Retina (tissue), 1 donor: ENCODE measurements around the gene AHDC1.
"Not testable (repeated sequence)": the region's sequence is repeated elsewhere in the genome, so short reads cannot be mapped to it uniquely, and the experiment has no call there.

Experiments used
- DNase-seq: peaks from one replicate; pipeline ENCODE4 v3.0.0-alpha.2; 2016

Gene AHDC1

DNA sequence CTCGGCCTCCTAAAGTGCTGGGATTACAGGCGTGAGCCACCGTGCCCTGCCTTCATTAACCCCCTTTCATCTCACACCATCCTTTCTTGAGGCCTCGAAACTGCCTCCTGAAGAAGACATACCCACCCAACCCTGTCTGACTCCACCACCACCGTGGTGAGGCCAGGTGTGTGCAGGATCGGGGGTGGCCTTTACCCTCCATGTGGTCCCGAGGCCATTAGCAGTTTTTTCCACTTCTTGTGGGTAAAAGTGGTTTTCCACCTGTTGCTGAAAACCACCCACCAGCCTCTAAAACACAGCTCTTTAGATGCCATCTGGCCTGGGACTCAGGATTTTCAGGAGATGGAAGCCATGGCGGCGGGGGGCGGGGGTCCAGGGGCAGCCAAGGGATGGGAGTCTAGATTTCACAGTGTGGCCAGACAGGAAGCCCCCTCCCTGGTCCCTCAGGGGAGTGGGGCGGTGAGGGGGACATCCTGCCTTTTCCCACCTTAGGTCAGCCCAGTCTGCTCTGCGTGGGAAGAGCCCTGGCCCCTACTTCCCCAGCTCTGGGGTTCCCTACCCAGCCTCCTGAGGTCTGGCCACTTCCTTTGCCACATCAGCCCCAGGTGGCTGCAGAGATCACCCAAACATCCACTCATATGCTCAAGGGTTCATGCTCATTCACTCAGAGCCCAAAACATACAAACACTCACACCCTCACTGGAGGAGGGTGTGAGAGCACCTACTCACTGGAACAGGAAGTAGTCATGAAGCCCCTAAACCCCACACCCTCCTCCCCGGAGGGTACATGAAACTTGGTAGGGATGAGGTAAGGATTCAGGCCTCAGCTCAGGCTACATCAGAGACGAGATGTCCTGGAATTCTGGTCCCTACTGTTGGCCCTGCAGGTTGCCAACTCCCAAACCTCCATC, 28.7 kb upstream of the AHDC1 start:
- DNase-seq = no peak

DNA sequence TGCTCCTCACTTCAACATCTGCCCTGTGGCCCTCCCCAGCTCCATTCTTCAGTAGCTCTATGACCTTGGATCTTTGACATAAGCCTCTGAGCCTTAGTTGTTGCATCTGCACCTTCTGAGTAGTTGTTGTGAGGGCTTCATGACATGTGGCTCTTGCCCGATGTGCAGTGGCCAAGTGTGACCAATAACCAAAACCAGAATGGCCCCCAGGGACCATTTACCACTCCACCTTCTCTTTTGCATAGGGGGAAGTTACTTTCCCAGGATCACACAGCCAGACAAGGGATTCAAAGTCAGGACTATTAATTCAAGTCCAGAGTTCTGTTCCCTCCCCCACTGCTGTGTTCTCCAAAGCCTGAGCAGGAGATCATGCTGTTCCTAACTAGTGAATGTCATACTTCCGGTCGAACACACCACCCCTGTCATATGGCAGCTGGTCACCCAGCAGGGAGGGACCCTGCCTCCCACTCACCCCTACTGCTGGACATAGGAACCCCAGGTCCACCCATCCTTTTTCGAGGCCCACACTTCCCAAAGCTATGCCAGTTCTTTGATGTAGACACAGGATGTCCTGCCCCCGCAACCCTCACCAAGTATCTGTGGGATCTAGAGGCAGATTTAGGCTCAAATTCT, 27.0 kb upstream of the AHDC1 start:
- no peak for DNase-seq

DNA sequence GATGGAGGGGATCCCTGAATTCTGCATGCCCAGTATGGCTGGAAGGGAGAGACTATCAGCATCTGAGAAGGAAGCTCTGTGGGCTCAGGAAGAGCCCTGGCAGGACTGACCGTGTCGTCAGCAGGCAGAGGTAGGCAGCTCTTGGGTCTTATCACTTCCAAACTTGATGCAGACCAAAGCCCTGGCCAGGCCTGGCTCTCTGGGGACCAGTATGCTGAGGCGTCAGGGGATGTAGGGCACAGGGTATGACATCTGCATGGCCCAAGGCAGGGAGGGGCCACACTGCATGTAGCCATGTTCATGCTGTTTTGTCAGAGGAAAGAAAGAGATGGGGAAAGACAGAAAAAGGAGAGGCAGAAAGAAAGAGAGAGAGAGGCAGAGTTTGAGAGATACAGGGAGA, 24.8 kb upstream of the AHDC1 start:
- no peak for DNase-seq

DNA sequence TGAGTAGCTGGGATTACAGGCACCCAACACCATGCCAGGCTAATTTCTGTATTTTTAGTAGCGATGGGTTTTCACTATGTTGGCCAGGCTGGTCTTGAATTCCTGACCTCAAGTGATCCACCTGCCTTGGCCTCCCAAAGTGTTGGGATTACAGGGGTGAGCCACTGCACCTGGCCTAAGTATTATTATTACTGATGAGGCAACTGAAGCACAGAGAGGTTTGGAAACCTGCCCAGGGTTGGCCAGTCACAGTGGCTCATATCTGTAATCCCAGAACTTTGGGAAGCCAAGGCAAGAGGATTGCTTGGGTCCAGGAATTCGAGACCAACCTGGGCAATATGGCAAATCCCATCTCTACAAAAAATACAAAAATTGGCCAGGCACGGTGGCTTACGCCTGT, 23.8 kb upstream of the AHDC1 start:
- DNase-seq = not testable (repeated sequence)

DNA sequence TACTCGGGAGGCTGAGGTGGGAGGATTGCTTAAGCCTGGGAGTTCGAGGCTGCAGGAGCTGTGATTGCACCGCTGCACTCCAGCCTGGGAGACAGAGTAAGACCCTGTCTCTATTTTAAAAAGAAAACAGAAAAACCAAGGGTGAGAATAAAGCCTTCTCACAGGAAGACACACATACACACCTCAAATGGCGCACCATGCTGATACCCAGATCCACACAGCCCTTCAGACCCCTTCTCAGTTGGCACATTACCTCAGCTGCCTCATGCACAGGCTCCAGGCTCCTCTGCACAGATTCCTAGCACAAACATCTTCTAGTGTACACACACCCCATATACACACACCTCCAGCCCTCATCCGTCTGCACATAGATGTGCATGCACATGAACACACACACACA, 23.1 kb upstream of the AHDC1 start:
- no peak for DNase-seq

DNA sequence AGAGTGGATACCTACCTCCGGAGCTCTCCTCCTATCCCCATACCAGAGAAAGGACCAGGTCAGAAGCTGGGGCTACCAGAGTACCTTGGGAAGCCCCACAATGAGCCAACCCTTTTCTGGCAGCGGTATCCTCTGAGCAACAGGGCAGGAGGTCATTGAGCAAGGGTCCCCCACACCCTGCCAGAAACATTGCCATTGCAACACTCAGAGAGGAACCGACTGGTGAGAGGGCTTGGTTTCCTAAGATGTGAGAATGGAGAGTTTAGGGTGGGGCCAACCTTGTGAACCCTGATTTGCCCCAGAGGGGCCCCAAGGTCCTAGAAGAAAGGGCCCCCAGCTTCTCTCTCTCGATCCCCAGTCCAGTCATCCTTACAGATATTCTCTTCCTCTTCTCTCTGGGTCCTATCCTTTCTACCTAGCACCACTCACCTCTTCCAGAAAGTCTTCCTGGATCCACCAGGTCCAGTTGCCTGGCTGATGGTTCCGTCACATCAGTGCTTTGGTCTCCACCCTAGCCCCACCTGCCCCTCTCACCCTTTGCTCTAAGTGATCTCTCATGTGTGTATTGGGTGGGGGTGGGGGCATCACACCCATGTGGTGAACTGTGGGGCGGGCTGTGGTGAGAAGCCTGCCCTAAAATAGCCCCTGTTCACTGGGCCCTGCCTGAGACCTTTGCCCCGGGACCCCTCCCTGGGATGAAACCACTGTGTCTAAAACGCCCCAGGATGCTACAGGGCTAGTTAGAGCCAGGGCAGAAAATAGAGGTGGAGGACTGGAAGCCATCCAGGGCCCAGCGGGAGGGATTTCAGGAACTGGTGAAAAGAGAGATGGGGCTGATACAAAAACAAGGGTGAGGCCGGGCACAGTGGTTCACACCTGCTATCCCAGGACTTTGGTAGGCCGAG, 22.3 kb upstream of the AHDC1 start:
- DNase-seq = no peak

DNA sequence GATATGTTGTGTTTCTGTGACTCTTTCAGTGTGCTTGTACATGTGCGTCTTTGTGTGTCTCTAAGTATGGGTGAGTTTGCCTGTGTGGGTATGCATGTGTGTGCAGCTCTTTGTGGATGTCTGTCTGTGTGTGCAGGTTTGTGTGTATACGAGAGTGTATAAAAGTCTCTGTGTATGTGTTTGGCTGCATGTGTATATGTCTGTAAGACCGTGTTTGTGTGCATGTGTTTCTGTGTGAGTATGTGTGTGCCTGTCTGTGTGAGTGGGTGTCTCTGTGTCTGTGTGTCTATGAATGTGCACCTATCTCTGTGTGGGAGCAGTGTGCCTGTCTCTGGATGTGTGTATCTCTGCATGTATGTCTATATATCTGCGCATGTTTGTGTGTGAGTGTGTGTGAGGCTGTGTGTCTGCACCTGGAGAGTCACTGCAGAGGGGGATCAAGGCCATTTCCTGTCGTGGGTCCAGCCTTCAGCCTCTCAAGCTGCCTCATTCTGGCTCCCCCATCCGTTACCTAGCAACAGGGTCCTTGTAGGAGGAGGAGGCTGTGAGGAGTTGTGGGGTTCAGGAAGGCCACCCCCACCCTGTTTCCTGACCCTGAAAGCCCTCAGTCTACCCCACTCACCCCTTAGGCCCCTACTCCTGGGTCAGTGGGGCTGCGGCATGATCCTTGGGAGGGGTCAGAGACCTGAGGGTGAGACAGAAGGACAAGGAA, 20.7 kb upstream of the AHDC1 start:
- DNase-seq = no peak

- DNase-seq = no peak
Observed at GRCh38 chr1:27623327-27624212, 19.6 kb upstream of the AHDC1 start.

DNA sequence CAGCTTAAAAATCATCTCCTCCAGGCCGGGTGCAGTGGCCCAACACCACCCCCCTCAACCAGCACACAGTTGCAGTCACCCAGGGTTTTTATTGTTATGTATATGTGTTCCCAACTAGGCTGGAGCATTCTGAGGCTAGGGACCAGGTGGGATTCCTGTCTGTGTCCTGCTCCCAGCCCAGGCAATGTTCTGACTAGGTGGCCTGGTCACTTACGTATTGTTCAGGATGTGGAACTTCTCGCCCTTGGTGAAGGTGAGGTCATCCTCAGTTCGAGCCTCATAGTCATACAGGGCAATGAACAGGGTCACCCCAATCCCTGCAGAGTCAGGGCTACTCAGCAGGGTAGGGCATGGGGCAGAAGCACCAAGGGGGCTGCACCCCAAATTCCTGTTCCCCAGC, 18.9 kb upstream of the AHDC1 start:
- DNase-seq = no peak

DNA sequence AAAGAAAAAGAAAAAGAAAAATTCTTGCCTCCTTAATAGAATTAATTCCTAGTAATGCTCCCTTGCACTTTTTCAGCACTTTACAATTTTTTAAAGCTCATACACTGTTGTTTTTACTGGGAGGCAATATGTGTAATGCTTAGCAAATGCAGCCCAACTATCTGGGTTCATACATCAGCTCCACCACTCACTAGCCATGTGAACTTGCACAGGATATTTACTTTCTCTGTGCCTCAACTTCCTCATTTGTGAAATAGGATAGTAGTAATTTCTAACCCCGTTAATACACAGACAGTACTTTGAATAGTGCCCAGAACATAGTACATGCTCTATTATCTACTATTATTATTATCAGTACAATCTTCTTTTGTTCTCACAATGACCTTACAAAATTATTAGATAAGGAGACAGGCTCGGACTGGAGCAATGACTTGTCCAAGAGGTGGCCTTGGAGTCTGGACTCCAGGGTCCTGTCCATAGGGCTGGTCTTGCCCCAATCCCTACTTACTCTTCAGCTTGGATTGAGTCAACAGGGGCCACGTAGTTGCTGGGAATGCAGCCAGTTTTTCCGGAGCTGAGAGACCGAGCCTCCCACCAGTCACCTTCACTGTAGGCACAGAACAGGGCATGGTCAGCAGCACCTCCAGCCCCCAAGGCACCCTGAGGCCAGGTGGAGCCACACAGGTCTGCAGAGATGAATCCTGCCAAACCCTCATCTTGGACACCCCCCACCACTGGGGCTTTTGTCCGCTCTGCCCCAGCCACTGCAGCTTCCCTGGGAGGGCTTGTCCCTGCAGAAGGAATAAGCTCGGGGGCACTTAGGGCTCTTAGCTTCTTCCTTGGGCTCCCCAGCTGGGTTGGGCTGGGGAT, 17.3 kb upstream of the AHDC1 start:
- DNase-seq = no peak

DNA sequence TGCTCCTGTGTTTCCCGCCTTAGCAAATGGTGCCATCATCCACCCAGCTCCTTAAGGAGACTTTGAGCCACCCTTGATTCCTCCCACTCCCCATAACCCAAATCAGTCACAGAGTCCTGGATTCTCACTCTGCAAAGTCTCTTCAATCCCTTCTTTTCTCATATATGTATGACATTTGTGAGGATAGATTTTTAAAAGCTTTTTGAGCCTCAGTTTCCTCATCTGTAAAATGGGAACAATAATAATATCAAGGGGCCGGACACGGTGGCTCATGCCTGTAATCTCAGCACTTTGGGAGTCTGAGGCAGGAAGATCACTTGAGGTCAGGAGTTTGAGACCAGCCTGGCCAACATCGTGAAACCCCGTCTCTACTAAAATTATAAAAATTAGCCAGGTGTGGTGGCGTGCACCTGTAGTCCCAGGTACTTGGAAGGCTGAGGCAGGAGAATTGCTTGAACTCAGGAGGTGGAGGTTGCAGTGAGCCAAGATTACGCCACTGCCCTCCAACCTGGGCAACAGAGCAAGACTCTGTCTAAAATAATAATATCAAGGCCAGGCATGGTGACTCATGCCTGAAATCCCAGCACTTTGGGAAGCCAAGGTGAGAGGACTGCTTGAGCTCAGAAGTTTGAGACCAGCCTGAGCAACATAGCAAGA, 16.0 kb upstream of the AHDC1 start:
- DNase-seq = not testable (repeated sequence)

DNA sequence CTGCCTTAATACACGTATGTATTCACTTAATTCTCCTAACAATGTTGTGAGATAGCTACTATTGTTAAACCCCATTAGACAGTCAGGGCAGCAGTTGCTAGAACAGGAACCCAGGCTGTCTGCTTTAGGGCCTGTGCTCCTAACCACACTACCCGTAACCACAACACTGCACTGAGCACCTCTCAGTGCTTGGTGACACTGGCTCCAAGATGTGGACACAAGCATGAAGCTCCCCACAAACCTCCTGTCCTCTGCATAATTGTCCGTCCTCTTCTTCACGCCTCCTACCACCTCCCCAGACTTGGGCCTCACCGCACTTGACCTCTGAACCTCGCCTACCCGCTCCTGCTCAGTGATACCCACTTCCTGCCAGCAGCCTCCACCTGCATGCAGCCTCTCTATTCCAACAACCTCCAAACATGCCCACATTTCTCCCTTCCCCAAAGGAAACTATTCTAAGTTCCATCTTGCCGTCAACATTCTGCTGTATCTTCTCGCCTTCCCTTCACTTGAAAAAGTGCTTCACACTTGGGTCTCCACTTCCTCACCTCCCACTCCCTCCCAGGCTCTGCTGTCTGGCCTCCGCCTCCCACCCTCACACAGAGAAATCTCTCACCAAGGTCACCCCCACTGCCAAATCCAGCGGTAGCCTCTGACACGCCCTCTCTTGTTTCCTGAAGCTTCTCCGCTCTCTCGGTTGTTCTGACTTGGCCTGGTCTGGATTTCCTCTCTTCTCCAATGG, 14.6 kb upstream of the AHDC1 start:
- no peak for DNase-seq

- DNase-seq = no peak
Observed at GRCh38 chr1:27617420-27617819, 13.5 kb upstream of the AHDC1 start.

DNA sequence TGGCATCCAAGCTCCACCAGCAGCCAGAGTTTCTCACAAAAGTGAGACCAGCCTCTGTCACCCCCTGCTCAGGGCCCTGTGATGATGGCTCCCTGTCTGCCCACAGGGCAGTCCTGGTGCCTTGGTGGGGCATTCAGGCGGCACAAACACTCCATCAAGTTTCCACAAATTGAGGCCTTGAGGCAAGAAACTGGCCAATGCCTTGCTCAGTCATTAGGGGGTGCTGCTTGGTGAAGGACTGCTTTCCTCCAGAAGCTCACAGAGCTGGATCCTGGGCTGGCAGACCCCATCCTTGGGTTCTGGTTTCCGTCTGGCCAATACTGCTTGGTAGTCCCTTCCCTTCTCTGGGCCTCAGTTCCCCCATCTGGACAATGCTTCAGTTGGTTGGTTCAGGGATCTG, 12.5 kb upstream of the AHDC1 start:
- DNase-seq = no peak

- DNase-seq = peak; percentile 65
Observed at GRCh38 chr1:27615346-27616192, 11.6 kb upstream of the AHDC1 start.

GRCh38 chr1:27614625-27615344, 10.8 kb upstream of the AHDC1 start:
- DNase-seq = peak; percentile 63

- DNase-seq = no peak
Observed at GRCh38 chr1:27614043-27614624, 10.2 kb upstream of the AHDC1 start.
